Measurements from ENCODE around the gene PDZK1IP1.

- TF ChIP-seq GMEB1 (CRISPR knock-in tag; IDR thresholded peaks at IDR 0.05; ENCODE audit: borderline replicate concordance) (no peak), ZNF589 (CRISPR knock-in tag; conservative IDR thresholded peaks at IDR 0.05) (no peak), RAD21 (CRISPR knock-in tag; IDR thresholded peaks at IDR 0.05) (no peak), ATF3 (CRISPR knock-in tag; IDR thresholded peaks at IDR 0.05) (no peak), ZKSCAN8 (CRISPR knock-in tag; IDR thresholded peaks at IDR 0.05; ENCODE audit: borderline replicate concordance) (no peak), ZNF451 (CRISPR knock-in tag; IDR thresholded peaks at IDR 0.05) (no peak), ATM (IDR thresholded peaks at IDR 0.05; ENCODE audit: borderline replicate concordance) (no peak), ZSCAN5A (CRISPR knock-in tag; IDR thresholded peaks at IDR 0.05; ENCODE audit: borderline replicate concordance) (no peak), EP300 (IDR thresholded peaks at IDR 0.05; ENCODE audit: low read depth in 2 of 2, low read length in 2 of 2) (no peak), EP300 (CRISPR knock-in tag; IDR thresholded peaks at IDR 0.05; ENCODE audit: borderline replicate concordance) (no peak), GPN1 (CRISPR knock-in tag; IDR thresholded peaks at IDR 0.05; ENCODE audit: borderline replicate concordance) (no peak), ZNF430 (CRISPR knock-in tag; IDR thresholded peaks at IDR 0.05) (no peak)
Measured at GRCh38 chr1:47213230-47213963, 23.6 kb upstream of the PDZK1IP1 start.

Measured in HepG2 (cell line).